Measurements from ENCODE around the gene LRRC49.

The LRRC49 gene

DNA sequence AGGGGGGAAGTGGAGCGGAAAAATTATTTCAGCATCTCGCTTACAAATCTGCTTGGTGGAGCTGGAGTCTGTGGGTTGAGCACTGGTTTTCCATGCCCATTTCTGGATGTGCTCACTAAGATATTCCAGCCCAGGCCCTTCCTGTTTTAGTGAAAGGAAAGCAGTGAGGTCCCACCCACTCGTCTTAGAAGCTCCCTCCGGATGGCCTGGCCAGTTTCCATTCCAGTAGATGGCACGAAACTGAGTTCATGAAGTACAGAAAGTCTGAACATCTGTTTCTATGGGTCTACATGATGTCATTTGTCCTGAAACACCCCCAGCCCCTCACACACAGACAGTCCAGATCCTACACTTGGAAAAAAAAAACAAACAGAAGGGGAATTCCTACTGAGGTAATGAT lies 190.7 kb downstream of the LRRC49 start:
- in situ Hi-C loops (cut with MboI; ENCODE audit: low sequenced_read_pairs), result no loop called here

DNA sequence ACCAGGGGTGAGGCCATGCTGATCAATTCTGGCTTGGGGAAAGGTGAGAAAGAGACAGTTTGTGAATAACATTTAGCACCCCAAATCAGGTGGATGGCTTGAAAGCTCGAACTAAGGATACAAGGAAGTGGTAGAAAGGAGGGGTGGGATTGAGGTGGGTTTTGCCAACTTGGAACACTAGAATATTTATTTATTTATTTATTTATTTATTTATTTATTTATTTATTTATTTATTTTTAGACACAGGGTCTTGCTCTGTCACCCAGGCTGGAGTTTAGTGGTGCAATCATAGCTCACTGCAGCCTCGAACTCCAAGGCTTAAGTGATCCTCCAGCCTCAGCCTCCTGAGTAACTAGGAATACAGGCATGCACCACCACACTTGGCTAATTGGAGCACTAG lies 191.6 kb downstream of the LRRC49 start:
- in situ Hi-C loops (cut with MboI; ENCODE audit: low sequenced_read_pairs), result no loop called here

DNA sequence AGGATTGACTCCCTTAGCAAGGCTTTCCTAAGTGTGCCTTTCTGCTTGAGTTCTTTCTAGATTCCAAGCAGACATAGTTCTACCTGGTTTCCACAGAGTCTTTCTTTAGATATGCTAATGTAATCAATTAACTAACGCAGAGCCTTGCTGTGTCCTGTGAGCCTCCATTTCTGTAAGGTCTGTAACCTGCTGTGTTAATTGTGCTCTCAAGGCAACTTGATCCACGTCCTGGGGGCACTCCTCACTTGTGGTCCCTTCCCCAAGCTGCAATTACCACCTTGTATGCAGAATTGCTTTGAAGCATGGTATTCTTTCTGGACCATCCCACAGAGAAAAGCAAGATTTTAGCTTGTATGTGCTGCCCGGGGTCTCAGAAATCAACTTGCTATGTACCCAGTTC lies 193.2 kb downstream of the LRRC49 start:
- in situ Hi-C loops (cut with MboI; ENCODE audit: low sequenced_read_pairs), result no loop called here

DNA sequence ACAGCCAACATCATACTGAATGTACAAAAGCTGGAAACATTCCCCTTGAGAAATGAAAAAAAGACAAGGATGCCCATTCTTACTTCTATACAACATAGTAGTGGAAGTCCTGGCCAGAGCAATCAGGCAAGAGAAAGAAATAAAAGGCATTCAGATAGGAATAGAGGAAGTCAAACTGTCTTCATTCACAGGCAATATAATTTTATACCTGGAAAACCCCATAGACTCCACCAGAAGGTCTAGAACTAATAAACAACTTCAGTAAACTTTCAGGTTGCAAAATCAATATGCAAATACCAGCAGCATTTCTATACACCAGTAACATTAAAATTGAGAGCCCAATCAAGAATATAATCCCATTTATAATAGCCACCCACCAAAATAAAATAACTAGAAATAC lies 195.5 kb downstream of the LRRC49 start:
- in situ Hi-C loops (cut with MboI; ENCODE audit: low sequenced_read_pairs), result no loop called here

DNA sequence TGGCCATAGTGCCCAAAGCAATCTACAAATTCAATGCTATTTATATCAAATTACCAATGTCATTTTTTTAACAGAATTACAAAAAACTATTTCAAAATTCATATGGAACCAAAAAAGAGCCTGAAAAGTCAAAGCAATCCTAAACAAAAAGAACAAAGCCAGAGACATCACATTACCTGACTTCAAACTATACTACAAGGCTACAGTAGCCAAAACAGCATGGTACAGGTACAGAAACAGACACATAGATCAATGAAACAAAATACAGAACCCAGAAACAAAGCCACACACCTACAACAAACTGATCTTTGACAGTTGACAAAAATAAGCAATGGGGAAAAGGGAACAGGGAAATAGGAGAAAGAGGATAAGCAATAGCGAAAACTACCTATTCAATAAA lies 196.1 kb downstream of the LRRC49 start:
- in situ Hi-C loops (cut with MboI; ENCODE audit: low sequenced_read_pairs), result no loop called here

DNA sequence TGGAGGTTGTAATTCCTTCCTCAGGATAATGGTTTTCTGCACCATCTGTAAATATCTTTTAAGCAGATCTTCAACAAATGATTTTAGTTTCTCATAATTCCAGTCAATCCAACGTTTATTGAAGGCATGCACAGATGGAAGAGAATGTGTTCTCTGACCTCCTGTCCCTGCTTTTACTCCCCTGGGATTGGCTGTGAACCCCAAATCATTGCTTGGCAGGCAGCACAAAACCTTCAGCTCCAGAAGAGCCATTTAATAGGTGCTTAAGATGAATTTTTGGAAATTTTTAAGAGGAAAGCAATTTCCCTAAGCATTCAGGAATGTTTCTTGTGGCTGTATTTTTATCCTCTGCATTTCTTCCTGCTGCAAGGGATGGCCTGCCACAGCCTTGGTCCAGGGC lies 197.2 kb downstream of the LRRC49 start:
- in situ Hi-C loops (cut with MboI; ENCODE audit: low sequenced_read_pairs), result no loop called here

DNA sequence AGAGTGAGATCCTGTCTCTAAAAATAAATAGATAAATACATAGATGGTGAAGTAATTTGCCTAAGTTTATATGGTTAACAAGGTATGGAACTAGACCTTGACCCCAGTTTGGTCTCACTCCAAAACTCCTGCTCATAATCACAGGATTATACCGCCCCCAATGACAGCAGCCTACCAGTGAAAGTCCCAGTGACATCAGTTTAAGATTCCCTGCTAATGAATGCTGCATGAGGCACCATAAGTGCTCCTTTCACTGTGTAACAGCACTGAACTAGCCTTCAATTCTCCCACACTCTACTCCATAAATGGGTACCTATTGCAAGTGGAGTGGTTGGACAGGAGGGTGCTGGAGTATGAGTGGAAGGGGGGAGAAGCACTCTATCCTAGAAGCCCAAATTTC lies 199.0 kb downstream of the LRRC49 start:
- in situ Hi-C loops (cut with MboI; ENCODE audit: low sequenced_read_pairs), result no loop called here

DNA sequence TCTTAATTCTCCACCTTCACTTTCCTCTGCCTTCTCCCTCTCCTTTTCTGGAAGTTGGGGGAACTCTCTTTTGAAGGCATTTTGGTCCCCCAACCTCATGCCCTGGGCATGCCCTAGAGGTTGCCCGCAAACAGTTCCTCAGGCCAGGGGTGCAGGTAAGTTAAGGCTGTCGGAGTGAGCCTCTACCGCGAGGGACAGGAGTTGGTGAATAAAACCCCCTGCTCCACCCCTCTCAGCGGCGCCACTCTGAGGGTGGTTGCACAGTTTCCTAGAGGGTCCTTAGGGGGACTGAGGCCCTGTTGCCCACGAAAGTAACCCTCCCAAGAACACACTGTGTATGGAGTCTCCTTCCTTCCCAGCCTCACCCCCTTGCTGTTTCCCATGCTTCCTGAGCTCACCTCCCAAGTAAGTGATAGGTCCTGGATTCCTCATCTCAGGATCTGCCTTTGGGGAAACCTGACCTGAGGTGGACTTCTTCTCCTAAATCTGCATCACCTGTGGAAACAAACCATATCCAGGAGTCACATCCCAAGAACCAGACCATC lies 199.5 kb downstream of the LRRC49 start:
- in situ Hi-C loops (cut with MboI; ENCODE audit: low sequenced_read_pairs), result no loop called here

DNA sequence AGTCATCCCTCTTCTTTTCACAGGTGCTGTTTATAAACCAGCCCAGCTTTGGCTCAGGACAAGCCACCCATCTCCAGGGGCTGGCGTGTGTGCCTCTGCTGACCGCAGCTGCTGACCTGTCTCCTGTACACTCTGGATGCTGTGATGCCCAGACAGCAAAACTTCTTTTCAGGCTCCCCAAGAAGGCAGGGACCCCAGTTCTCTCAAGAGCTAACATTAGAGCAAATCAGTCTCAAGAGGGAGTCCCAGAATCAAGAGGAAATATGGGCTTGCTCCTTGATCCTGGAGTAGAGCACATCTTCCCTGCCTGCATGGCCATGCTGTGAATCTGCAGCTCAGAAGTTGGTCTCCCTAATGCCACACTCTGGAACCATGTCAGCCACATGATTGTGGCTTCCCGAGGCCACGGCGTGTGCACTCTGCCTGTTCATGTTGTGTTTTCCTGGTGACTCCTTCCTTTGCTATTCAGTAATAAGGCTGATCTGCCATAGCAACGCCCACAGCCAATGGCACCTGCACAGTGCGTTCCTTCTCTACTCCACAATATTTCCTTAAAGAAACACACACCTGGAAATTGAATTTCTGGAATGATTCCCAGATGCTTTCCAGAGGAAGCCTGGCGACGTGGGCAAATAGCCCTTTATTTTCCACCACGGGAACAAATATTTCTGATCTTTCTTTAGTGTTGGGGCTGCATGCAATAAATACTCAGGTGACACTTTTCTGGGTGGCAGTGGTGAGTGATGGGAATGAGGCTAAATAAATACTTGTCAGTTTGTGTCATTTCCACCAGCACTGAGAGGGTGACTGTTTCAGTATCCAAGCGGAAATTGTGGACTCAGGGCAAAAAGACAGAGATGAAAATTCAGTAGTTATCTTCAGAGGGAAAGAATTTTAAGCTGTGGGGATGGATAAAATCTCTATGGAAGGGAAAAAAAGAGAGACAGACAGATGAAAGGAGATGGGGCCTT lies 200.7 kb downstream of the LRRC49 start:
- in situ Hi-C loops (cut with MboI; ENCODE audit: low sequenced_read_pairs), result no loop called here

DNA sequence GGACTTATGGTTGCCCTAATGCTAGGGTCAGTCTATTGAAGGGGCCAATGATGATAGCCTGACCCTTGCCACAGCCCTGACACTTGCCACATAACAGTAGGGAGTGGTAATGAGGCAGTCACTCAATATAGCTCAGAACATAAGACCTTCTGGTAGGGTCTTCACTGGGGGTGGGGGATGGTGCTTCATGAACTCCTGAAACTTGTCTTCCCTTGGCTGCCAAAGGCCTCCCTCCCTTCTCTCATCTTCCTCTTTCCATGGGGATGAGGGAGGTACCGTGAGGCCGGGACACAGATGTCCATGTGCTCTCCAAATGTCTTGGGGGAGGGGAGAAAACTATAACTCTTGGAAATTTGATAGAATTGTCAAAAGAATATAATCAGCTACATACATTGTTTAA lies 201.5 kb downstream of the LRRC49 start:
- in situ Hi-C loops (cut with MboI; ENCODE audit: low sequenced_read_pairs), result no loop called here

DNA sequence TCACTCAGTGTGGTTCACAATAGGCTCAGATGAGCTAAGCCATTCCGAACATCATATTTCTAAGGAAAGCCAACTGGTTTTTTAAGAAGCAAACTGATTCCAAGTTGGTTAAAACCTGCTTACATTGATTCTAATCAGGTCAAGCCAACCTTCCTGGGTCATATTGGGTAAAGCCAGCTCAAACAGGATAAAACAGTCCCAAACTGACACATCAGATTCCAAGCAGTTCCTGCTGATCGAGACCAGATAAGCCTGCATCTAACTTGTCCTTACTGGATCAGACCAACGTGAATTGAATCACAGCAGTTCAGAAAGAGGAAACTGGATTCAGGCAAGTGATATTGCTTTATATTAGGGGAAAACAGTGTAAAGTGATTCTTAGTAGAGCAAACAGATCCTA lies 204.1 kb downstream of the LRRC49 start:
- in situ Hi-C loops (cut with MboI; ENCODE audit: low sequenced_read_pairs), result no loop called here

DNA sequence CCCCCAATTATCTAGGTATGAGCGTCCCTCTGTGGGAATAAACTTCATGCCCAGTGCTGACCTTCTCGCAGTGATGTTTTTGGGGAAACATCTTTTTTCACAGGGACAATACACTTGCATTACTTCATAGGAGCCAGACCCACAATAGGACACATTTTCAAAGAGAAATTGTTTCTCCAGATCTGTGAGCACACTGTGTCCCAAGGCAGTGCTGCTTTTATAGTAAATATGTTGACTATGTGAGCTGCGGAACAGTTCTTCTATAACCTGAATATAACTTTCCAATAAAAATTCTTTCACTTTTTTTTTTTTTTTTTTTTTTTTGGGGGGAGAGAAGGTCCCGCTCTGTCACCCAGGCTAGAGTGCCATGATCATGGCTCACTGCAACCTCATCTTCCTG lies 205.3 kb downstream of the LRRC49 start:
- in situ Hi-C loops (cut with MboI; ENCODE audit: low sequenced_read_pairs), result no loop called here

DNA sequence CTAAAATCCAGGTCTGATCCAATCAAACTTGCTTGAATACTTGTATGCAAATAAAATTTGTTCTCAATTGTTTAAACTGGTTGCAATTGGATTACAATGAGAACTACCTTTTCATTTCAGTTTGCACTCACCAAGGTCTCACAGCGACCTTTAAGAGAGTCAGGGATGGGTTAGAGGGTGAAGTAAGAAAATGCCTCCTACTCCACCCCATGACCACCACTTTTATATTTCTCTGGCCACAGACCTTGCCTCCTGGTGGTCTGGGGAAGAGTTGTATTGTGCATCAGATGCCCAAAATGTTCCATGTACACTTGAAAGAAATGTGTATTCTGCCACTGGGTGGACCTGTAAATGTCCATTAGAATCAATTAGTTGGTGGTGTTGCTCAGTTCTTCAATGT lies 206.3 kb downstream of the LRRC49 start:
- in situ Hi-C loops (cut with MboI; ENCODE audit: low sequenced_read_pairs), result no loop called here

All from HL-60/S4 treated with phorbol 12-myristate 13-acetate at 8.2 ng/mL for 4 days and 3 days (cell line).